ENCODE measurements around the gene THBS2.

DNA sequence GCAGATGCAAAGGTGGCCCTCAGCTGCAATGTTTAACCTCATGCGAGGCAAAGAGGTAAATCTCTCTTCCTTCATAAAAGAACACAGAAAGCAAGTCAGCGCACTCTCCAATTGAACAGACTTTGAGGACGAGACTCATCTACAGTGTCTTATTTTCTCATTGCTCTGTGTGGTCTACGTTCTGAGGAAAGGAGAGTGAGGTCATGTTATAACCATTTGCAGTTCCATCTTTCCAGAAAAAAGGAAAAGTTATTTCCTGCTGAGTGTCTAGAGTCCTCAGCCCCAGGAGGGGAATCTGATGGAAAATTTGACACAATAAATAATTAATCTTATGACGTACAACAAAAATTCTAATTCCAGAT lies 35.6 kb upstream of the THBS2 start:
- TF ChIP-seq, protein P1, sequence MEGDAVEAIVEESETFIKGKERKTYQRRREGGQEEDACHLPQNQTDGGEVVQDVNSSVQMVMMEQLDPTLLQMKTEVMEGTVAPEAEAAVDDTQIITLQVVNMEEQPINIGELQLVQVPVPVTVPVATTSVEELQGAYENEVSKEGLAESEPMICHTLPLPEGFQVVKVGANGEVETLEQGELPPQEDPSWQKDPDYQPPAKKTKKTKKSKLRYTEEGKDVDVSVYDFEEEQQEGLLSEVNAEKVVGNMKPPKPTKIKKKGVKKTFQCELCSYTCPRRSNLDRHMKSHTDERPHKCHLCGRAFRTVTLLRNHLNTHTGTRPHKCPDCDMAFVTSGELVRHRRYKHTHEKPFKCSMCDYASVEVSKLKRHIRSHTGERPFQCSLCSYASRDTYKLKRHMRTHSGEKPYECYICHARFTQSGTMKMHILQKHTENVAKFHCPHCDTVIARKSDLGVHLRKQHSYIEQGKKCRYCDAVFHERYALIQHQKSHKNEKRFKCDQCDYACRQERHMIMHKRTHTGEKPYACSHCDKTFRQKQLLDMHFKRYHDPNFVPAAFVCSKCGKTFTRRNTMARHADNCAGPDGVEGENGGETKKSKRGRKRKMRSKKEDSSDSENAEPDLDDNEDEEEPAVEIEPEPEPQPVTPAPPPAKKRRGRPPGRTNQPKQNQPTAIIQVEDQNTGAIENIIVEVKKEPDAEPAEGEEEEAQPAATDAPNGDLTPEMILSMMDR (conservative IDR thresholded peaks at IDR 0.05; ENCODE audit: low read length): no peak
- TF ChIP-seq EZH2phosphoT487 (IDR thresholded peaks at IDR 0.05; ENCODE audit: borderline replicate concordance, low read depth, low read length): no peak

Measured in OCI-LY7 (cell line).